Stimulated activated CD8-positive, alpha-beta memory T cell treated with anti-CD3 and anti-CD28 coated beads, Interleukin-4, amount 100 ng/mL, for 24 hours (primary cell): Measurements from ENCODE around the gene ERLIN1.

Experiments used
- DNase-seq: peaks from one replicate; pipeline ENCODE4 v3.0.0-alpha.2; 2020; ENCODE audit warnings: low read depth

The ERLIN1 gene

GRCh38 chr10:100172349-100172748, 13.5 kb downstream of the ERLIN1 start:
- DNase-seq = no peak

GRCh38 chr10:100168313-100168643, 17.6 kb downstream of the ERLIN1 start:
- no peak for DNase-seq

DNA sequence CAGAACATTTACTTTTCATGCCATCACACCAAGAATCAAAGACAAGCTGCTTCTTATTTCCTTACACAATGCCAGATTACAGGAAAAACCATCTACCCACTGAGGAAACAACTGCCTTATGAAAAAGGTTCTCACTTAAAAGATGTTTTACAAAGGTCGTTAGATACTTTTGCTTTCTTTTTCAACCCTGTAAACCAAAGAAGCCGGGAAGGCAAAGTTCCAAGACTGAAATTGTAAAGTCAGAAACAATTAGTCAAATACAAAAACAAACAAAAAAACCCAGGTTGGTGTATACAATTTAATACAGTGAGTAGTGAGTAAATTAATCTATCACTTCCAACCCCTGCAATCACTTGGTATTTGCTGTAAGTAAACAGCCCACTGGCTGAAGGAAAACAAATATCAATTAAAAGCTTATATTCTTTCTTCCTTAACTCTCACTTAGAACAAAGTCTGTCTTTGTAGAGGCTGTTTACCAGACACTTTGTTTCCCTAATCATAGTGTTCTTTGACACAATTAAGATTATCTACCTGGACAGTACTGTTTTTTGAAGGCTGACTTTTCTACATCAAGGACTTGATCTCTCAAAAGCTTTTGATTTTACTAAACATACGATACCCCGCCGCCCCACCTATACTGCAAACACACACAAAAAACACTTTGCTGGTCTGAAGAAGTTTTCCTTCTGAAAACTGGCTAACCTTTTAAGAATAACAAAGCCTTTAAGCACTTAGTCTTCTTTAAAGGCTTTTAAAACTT, 18.1 kb downstream of the ERLIN1 start:
- DNase-seq = no peak

DNA sequence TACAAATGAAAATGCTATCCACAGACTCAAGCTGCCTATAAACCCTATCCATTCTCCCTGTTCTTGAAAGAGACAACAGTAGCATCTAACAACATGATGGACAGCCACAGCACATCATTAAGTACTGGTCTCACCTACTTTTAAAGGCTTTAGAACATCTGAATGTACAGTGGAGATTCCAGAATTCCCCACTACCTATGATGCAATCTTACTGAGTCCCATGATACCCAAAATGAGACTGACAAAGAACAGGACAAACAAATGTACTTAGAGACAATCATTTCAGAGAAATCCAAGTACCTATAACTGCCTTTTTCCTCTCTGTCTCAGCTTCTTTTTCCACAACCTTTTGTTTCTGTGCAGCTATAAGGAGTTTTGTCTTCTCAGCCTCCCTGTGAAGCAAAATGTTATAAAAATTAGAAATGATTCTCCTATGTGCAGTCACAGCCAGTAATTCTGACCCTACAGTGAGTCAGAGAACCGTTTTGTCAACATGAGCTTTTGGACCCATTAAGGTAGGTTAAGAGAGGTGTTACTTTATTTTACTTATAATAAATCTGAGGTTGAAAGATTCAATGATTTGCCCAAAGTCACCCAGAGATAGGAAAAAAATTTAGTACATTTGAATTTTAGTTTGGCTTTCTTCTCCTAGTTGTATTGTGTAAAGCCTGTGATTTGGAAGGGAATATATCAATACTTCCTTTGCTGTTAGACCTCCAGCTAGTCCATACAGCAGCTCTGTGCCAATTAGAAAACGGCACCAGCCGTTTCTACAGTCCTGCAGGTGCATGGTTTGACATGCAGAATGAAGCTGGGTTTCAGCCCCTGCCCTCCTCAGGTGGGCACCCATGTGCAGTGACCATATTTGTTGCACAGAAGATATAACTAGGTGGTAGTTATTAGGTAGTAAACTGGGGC, 21.9 kb downstream of the ERLIN1 start:
- no peak for DNase-seq

GRCh38 chr10:100162696-100163095, 23.1 kb downstream of the ERLIN1 start:
- no peak for DNase-seq

GRCh38 chr10:100158044-100158805, 27.6 kb downstream of the ERLIN1 start:
- no peak for DNase-seq

- DNase-seq = no peak
Measured at GRCh38 chr10:100157156-100157555, 28.7 kb downstream of the ERLIN1 start.

DNA sequence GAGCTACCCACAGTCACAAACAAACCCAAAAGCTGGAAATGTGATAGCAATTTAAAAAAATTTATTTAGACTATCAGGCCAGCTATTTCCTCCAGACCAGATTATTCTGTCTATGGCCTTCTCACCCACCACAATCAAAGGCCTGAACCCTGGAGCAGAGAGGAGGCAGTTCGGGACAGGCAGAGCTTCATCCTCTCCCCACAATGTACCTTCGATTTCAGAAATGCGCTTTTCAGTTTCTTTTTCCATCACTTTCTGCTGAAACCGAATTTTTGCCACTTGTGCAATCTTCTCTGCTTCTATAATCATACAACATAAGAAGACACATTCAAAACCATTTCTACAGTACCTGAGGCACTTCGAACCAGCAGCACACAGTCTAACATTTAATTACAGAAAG, 29.9 kb downstream of the ERLIN1 start:
- DNase-seq = no peak

DNA sequence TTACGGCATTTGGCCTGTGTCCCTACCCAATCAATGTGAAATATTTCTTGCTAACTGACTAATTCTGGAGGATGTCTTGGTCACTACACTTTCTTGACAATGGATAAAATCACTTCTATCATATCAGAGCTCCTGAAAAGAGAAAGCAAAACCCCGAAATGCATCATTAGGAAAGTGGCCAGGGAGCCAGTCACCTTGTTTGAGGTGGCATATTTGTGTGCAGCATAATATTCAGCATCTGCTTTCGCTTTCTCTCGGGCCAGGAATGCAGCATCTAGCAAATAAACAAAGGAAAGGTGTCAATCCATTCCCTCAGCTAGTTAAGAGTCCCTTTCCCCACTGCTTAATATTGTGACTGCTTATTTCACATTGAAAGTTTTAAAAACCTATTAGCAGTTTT, 31.2 kb downstream of the ERLIN1 start:
- DNase-seq = no peak

- no peak for DNase-seq
Measured at GRCh38 chr10:100153239-100153825, 32.5 kb downstream of the ERLIN1 start.

DNA sequence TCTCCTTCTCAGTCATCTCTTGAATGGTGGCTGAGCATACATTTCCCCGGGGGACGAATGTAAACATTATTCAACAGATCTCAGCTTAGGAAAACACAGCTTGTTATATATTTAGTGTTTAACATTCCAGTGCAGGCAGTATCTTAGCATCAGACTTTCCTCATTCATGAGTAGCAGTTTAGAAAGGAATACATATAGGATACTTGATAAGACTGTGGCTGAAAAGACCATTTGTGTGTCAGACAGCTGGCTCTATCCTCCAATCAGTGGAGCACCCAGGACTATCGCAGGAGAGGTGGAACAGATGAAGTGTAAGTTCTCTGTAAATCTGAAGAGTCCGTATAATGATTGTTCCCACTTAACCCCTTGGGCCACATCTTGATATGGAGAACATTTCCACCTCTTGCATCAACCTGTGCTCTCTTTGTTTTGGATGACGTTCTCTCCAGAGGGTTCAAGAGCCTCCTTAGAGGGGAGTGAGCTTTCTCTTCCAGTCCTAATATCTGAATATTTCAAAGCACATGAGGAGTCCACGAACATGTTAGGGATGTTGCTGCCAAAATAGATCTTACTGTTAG, 34.0 kb downstream of the ERLIN1 start:
- DNase-seq = no peak

GRCh38 chr10:100148353-100149211, 37.2 kb downstream of the ERLIN1 start:
- no peak for DNase-seq

DNA sequence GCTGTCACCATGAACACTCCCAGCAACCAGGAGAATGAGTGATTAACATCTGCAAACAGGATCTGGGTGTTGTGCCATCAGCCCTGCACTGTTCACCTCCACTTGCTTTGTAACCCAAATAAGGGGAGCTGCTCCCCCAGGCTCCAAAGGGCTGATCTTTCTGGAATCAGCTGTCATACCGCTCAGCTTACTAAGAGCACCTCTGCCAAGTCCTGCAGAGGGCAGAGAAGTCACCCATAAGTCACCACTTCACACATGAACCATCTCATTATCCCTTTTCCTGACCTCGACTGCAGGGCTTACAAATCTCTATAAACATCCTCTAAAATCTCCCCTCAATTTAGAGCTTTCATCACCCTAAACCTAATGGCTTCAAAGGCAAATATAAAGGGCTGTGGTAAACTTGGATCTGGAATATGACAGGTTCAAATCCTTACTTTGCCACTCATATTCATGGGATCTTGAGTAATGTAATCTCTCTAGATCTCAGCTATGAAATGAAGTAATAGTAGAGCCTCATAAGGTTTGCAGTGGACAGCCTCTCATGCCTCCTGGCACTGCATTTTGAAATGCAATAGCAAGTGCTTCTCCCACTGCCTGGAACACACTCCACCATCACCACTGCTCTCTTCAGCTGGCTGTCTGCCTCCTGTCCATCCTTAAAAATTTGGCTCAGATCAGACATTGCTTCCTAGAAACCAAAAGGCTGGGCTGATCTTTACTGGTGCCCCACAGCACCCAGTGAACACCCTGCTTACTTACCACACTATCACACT, 38.8 kb downstream of the ERLIN1 start:
- DNase-seq = no peak

DNA sequence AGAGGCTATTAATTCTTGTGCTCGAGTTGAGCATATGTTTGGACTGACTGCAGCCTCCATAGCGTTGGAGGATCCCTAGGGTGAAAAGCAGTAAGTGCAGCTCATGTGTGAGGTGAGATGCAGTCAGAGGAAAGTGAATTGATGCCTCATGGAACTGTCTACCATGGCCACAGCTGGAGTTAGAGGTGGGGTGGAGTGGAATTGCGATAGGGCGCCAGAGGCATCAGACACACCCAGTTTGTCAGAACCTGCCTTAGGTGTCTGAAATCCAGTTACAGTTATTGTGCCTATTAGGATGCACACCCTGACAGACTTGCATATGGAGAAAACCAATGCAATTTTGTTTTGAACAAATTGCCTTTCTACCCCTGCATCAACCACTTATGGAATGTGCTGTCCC, 39.4 kb downstream of the ERLIN1 start:
- no peak for DNase-seq

GRCh38 chr10:100143756-100144155, 42.1 kb downstream of the ERLIN1 start:
- no peak for DNase-seq

DNA sequence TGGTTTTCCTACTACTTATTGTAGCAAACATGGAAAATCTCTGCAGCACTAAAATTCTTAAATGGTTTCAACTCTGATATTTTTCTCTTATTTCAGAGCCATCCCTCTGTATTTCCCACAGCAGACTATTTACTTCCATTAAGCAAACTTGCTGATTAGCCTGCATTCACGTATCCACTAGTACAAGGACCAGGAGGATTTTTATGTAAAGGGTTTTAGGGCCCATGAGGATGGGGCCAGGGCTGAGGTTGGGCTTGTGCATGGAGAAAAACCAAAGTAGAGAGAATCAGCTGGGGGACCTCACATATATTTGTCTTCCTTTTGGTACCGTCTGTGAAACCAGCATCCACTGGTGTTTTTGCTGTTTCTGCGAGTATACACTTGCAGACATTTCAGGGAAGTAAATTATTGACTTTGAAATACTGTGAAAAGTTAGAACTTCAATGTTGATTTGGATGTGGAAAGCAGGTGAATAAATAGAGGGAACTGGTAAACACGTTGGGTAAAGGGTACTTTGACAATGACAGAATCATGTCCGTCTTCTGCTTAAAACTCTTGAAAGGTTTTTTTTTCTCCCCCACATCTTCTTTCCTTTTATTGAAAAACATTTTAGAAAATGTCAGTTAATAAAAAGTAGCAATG, 44.3 kb downstream of the ERLIN1 start:
- DNase-seq = no peak

DNA sequence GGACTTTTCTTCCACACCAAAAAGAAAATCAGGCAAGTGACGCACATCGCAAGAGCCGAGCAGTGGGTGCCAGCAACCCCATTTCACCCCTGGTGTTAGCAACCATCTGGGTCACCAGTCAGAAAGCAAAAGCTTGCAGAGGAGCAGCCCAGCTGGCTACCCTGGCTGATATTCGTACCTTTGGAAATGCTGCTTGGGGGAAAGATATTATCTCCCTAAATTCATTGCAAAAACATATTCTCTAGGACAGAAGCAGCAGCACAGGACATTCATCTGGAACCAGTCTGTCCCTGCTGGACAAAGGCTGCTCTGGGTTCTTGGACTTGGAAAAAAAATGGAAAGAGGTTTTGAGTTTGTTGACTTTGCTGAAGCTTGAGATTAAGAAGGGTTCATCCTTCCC, 45.8 kb downstream of the ERLIN1 start:
- DNase-seq = no peak

GRCh38 chr10:100138921-100139496, 46.8 kb downstream of the ERLIN1 start:
- DNase-seq = no peak

DNA sequence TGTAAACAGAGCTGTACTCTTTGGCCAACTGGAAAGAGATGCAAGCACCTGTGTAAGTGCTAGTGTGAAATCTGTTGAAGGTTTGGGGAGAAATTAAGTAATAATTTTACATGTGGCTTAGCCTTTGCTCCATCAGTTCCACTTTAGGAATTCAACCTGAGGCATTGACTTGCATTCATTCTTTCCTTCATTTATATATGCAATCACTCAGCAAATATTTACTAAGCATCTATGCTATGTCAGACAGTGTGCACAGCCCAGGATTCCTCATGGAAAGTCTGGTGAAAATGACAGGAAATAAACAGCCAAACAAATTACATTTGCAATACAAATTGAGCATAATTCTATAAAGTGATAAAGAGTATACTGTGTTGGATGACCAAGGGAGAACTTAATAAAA, 50.3 kb downstream of the ERLIN1 start:
- DNase-seq = no peak
